ENCODE data around the gene TET2.

Gene TET2

GRCh38 chr4:105140684-105141490 is 5.8 kb upstream of the TET2 start:
- DNase-seq = peak; percentile 57

GRCh38 chr4:105145156-105145902 is 1.3 kb upstream of the TET2 start:
- no peak for DNase-seq

GRCh38 chr4:105145903-105146275 is 787 bp upstream of the TET2 start:
- DNase-seq = peak; percentile 36

- no peak for DNase-seq
Measured at GRCh38 chr4:105147016-105147552, 408 bp downstream of the TET2 start.

- peak; percentile 44 for DNase-seq
Measured at GRCh38 chr4:105147553-105148161, 981 bp downstream of the TET2 start.

- DNase-seq = no peak
Measured at GRCh38 chr4:105148356-105148755, 1.7 kb downstream of the TET2 start.

GRCh38 chr4:105148776-105149175 is 2.1 kb downstream of the TET2 start:
- no peak for DNase-seq

- no peak for DNase-seq
Measured at GRCh38 chr4:105149771-105150170, 3.1 kb downstream of the TET2 start.

GRCh38 chr4:105150503-105150902 is 3.8 kb downstream of the TET2 start:
- no peak for DNase-seq

- no peak for DNase-seq
Measured at GRCh38 chr4:105153749-105154148, 7.1 kb downstream of the TET2 start.

- no peak for DNase-seq
Measured at GRCh38 chr4:105154576-105154975, 7.9 kb downstream of the TET2 start.

GRCh38 chr4:105155426-105155825 is 8.8 kb downstream of the TET2 start:
- DNase-seq = no peak

- DNase-seq = no peak
Measured at GRCh38 chr4:105158837-105159236, 12.2 kb downstream of the TET2 start.

- no peak for DNase-seq
Measured at GRCh38 chr4:105162123-105162796, 15.6 kb downstream of the TET2 start.

GRCh38 chr4:105164548-105164947 is 17.9 kb downstream of the TET2 start:
- no peak for DNase-seq

- DNase-seq = no peak
Measured at GRCh38 chr4:105166066-105166465, 19.4 kb downstream of the TET2 start.

GRCh38 chr4:105170711-105171110 is 24.0 kb downstream of the TET2 start:
- no peak for DNase-seq

GRCh38 chr4:105171912-105172311 is 25.2 kb downstream of the TET2 start:
- no peak for DNase-seq

GRCh38 chr4:105174098-105174497 is 27.4 kb downstream of the TET2 start:
- no peak for DNase-seq

- no peak for DNase-seq
Measured at GRCh38 chr4:105179539-105180401, 33.1 kb downstream of the TET2 start.

GRCh38 chr4:105181259-105181658 is 34.6 kb downstream of the TET2 start:
- DNase-seq = no peak

GRCh38 chr4:105182211-105182610 is 35.5 kb downstream of the TET2 start:
- DNase-seq = no peak

Data from CD4-positive, alpha-beta T cell treated with Interleukin-17A for 4 hours (primary cell).